AG09319 (cell line): ENCODE measurements around the gene OR10H2.

Source experiments
- DNase-seq: peaks from one replicate; pipeline ENCODE4 v3.0.0-alpha.2; 2010; ENCODE audit warnings: low read depth; ENCODE audit errors: extremely low read depth
- TF ChIP-seq, protein P1 (sequence below): IDR thresholded peaks from 2 replicates; pipeline ENCODE4 v1.5.1; 2011; ENCODE audit warnings: low read depth, mild to moderate bottlenecking, inconsistent platforms, low read length, moderate library complexity

Gene OR10H2

DNA sequence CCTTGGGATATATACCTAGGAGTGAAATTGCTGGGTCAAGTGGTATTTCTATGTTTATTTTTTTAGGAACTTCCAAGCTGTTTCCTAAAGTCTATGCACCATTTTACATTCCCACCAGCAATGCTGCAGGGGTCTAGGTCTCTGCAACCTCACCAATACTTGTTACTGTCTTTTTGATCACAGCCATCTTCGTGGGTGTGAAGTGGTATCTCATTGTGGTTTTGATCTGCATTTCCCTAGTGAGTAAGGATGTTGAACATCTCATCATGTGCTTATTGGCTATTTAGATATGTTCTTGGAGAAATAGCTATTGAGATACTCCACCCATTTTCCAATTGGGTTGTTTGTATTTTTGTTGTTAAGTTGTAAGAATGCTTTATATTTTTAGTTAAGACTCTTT lies 2.7 kb downstream of the OR10H2 start:
- TF ChIP-seq, protein P1, sequence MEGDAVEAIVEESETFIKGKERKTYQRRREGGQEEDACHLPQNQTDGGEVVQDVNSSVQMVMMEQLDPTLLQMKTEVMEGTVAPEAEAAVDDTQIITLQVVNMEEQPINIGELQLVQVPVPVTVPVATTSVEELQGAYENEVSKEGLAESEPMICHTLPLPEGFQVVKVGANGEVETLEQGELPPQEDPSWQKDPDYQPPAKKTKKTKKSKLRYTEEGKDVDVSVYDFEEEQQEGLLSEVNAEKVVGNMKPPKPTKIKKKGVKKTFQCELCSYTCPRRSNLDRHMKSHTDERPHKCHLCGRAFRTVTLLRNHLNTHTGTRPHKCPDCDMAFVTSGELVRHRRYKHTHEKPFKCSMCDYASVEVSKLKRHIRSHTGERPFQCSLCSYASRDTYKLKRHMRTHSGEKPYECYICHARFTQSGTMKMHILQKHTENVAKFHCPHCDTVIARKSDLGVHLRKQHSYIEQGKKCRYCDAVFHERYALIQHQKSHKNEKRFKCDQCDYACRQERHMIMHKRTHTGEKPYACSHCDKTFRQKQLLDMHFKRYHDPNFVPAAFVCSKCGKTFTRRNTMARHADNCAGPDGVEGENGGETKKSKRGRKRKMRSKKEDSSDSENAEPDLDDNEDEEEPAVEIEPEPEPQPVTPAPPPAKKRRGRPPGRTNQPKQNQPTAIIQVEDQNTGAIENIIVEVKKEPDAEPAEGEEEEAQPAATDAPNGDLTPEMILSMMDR, result no peak

DNA sequence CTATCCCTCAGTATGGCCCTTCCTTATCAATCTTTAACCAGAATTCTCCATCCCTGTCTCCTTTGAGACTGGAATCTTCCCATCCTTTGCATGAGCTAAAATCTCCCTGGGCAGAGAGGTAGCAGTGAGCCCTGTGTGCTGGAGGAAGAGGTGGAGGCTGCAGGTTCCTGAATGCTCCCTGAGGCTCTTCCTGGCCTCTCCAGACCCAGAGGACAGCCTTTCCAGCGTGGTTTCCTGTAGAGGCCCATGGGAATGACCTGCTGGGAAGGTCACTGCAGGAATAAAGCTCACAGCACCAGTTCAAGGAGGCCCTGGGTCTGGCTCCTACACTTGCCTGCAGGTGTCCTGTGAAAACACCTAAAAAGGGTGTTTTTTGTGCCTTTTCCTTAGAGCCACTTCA lies 4.6 kb downstream of the OR10H2 start:
- TF ChIP-seq, protein P1, result no peak
- DNase-seq, result no peak

More for the DNA sequence above, 2.7 kb downstream of the OR10H2 start:
- DNase-seq, result no peak

DNA sequence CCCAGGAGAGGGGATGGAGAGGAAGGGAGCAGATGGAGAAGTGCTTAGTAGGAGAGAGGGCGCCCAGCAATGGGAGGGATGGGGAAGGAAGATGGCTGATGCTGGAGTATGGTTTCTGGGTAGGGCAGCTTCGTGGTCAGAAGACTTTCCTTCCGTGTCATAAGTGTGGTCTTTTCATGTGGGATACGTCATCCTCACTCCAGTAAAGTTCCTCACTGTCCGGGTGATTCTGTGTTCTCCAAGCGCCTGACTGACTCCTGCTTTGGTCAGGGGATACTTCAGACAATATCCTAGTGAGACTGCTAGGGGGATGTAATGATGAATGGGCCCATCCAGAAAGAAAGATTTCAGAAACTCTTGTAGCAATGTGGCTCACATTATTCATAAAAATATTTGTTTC lies 6.1 kb downstream of the OR10H2 start:
- no peak for DNase-seq
- TF ChIP-seq, protein P1, result no peak

DNA sequence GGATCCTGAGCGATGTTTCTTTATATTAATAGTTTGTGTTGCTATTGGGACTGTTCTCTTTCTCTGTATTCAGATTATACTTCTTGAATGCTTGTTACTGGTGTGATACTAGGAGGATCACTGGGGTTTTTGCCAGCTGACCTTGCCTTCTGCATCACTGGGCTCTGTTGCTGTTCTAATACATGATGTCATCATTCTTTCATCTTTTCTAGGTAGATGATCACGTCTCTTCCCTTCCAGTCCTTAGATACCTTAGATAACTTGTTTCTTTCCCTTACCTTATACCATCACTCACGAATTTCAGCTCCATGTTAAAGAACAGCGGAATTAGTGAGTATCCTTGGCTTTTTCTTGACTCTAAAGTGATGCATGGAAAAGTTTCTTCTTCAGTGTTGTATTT lies 9.9 kb downstream of the OR10H2 start, which contains the start of gene OR10H3:
Gene OR10H3, plus strand, starts transcription at position 264 of the 400 bp plus-strand sequence. CDS start 3,408 bp downstream, outside the sequence.
- DNase-seq, result no peak

DNA sequence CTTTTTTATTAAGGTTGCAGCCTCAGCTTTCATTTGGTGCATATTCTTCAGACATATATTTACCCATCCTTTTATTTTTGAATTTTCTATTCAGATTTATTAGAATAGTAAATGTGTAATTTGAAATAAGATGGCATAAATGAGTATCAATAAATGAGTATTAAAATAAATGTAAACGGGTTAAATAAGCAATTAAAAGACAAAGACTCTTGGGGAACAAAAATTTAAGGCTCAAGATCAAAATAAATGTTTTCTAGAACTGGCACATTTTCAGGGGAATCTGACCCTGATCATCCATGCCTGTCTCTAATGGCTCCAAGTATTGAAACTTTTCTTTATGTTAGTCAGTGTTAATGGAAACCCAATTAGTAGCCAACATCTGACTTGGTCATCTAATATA lies 13.0 kb downstream of the OR10H2 start:
- no peak for DNase-seq
- TF ChIP-seq, protein P1, result no peak

More for the DNA sequence above, 9.9 kb downstream of the OR10H2 start, which contains the start of gene OR10H3:
- TF ChIP-seq, protein P1, result no peak

DNA sequence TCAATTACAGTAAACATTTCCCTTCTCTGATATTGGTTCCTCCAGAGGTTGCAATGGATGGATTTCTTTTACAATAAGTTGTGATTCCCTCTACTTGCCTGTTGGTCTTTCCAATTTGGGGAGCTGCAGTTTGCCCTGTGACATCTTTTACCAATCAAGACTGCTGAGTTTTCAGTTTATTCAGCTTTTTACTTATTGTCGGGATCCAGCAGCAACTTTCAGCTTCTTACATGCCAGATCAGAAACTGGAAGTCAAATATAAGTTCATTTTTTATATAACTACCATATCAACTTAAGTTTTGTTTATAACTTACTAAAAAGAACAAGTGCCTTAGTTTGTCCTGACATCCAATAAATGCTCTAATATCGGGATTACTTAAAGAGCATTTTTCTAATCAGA lies 20.4 kb downstream of the OR10H2 start:
- TF ChIP-seq, protein P1, result no peak
- no peak for DNase-seq

DNA sequence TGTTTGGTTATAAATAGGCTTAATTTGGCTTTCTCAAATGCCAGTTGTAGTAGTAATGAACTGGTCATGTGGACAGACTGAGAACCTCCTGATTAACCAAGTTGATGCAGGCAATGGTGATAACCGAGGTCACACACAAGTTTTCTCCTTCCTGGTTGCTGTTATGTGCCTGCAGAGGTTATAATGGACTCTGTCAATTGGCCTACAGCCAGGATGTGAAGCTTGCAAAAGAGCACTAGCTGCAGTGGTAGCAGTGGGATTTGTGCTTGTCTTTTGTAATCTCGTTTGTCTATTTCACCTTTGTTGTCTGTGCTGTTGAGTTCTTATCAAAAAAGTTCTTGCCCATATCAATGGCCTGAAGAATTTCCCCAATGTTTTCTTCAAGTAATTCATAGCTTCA lies 30.6 kb downstream of the OR10H2 start:
- no peak for DNase-seq
- TF ChIP-seq, protein P1, result no peak
